Dendritic cell treated with granulocyte-macrophage colony-stimulating factor and Interleukin-4, amounts not matched to agents 40 ng/mL and 50 ng/mL, for 4 days (primary cell): ENCODE results near the gene SHTN1.

ENCODE experiments used
- H3K27ac Mint-ChIP-seq: one replicate; pipeline ENCODE4 v1.8.0; 2022; ENCODE audit warnings: mild to moderate bottlenecking, mixed read lengths
- H3K27me3 Mint-ChIP-seq: one replicate; pipeline ENCODE4 v1.8.0; 2022; ENCODE audit warnings: mild to moderate bottlenecking, mixed read lengths
- H3K36me3 Mint-ChIP-seq: one replicate; pipeline ENCODE4 v1.8.0; 2022; ENCODE audit warnings: low read depth, mixed read lengths
- H3K4me1 Mint-ChIP-seq: one replicate; pipeline ENCODE4 v1.8.0; 2022; ENCODE audit warnings: low read depth, mixed read lengths
- H3K4me3 Mint-ChIP-seq: one replicate; pipeline ENCODE4 v1.8.0; 2022; ENCODE audit warnings: mild to moderate bottlenecking, moderate library complexity, mixed read lengths
- H3K9me3 Mint-ChIP-seq: one replicate; pipeline ENCODE4 v1.8.0; 2022; ENCODE audit warnings: mixed read lengths
- intact Hi-C: fragments of 100-400 bp; cut with micrococcal nuclease; formaldehyde crosslinking; loops from one replicate; pipeline ENCODE4 v1.15.0; 2022

Gene SHTN1

DNA sequence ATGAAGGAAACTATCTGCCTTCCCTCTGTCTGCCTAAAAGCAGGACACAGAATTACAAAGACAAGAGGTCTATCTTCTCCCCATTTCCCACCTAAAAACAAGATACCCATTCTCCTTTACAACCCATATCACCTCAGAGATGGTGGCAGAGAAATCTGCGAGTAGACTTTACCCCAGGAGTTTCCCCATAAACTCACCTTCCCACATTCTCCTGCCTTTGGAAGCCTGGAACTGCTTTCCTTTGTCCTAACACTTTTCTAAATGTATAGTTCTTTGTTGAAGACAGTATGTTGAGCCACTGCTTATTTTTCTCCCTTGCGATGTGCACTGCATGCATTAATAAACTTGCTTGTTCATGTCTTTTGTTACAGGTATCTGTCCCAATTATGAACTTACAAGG lies 8.0 kb downstream of the SHTN1 start:
- Mint-ChIP-seq H3K4me3 (no peak overlapping the region), H3K4me1 (peaks cover 38% of the 10 kb centered on the region), H3K36me3 (peaks cover 8% of the 10 kb centered on the region), H3K27ac (peak overlapping the region; percentile 13), H3K27me3 (no peaks in the 10 kb centered on the region), H3K9me3 (no peaks in the 10 kb centered on the region)
- intact Hi-C loops: no loop called here

DNA sequence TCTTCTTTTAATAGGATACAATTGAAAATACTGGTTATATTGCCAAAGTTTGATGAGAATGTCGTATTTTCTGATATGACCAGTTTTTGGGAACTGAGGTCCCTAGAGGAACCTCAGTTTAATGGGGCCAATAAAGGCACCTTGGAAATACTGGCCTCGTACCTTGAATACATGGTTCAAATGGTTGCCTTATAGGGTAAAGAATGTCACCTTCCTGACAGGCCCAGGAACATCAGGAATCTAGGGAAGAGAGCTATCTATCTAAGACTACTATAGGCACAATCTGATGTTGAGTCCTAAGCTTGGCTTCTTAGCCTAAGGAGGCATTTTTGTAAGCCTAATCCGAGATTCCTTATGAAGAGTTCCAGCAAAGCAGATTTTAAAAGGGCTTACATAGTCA lies 9.3 kb downstream of the SHTN1 start:
- no peak overlapping the region for H3K27ac Mint-ChIP-seq
- H3K9me3 Mint-ChIP-seq: no peaks in the 10 kb centered on the region
- intact Hi-C loops: no loop called here
- no peak overlapping the region for H3K4me3 Mint-ChIP-seq
- peaks cover 26% of the 10 kb centered on the region for H3K4me1 Mint-ChIP-seq
- H3K27me3 Mint-ChIP-seq: no peaks in the 10 kb centered on the region
- peaks cover 22% of the 10 kb centered on the region for H3K36me3 Mint-ChIP-seq

DNA sequence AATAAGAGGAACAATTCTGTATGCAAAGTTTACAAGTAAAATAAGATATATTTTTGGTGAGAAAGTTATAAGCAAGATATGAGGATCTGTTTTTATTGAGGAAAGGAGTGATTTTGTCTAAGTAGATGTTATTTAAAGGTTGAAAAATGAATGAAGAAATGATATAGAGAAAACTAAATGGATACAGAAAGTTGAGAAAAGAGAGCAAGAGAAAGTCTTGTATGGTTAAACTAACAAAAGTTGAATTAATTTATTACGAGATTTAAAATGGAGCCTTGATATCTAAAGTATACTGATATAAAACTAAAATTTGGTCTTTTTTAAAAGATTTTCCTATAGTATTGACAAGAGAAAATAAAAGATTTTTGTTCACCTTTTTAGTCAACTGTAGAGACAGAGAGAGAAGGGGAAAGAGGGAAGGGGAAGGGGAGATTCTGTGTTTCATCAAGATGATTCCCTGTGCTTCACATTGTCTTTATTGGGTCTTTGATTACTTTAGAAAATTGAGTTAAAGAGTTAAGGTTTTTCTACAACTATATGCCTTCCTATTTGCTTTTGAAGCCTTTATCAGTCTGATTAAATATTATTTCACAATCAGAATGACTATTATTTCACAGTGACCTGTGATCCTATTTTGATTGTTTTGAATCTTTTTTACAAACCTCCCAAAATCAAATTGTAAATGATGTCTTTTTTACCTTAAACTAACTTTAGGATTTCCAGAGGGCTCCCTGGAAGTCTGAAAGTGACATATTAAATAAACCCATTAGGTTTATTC lies 10.7 kb downstream of the SHTN1 start:
- peaks cover 33% of the 10 kb centered on the region for H3K36me3 Mint-ChIP-seq

DNA sequence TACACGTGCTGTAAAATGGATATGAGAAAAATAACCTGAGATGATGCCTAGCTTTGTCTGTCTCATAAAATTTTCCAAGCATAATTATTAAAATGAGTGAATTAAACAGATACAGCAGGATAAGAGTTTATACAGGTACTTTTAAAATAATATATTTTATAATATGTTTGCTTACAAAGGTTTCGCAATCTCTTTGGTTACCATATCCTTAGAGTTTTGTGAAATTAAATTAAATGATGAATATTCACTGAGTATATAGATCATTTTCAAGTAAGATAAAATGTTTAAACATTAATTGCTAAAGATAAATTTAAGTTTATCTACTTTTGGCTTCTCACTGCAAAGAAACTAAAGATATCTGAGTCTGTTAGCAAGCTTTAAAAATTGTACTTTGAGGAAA lies 11.4 kb downstream of the SHTN1 start:
- Mint-ChIP-seq H3K27me3 (no peaks in the 10 kb centered on the region), H3K27ac (no peak overlapping the region), H3K4me1 (peaks cover 25% of the 10 kb centered on the region), H3K9me3 (no peaks in the 10 kb centered on the region), H3K4me3 (no peak overlapping the region), H3K36me3 (peaks cover 34% of the 10 kb centered on the region)
- intact Hi-C loops: no loop called here

More for the DNA sequence above, 10.7 kb downstream of the SHTN1 start:
- no peaks in the 10 kb centered on the region for H3K27me3 Mint-ChIP-seq
- no peak overlapping the region for H3K4me3 Mint-ChIP-seq
- no peaks in the 10 kb centered on the region for H3K9me3 Mint-ChIP-seq
- H3K27ac Mint-ChIP-seq: no peak overlapping the region
- intact Hi-C loops: no loop called here
- peaks cover 24% of the 10 kb centered on the region for H3K4me1 Mint-ChIP-seq

DNA sequence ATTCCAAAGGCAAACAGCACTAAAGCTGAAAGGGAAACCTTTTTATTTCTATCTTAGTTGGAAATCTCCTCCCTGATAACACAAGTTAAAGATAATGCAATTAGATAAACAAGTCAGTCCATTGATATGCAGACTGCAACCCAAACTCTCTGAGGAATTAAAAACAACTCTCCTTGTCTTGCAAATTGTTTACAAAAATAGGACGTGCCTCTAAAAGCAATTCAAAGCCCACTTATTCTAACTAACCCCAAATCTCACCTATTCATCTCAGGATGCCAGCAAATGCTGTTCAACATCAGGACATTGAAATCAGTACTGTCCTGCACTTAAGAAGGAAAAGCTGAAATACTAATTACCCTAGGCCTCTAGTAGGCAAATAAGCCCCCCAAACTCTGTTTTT lies 12.8 kb downstream of the SHTN1 start:
- H3K36me3 Mint-ChIP-seq: peaks cover 27% of the 10 kb centered on the region
- no peaks in the 10 kb centered on the region for H3K27me3 Mint-ChIP-seq
- intact Hi-C loops: no loop called here
- no peaks in the 10 kb centered on the region for H3K9me3 Mint-ChIP-seq
- H3K4me3 Mint-ChIP-seq: no peak overlapping the region
- H3K27ac Mint-ChIP-seq: no peak overlapping the region
- peaks cover 17% of the 10 kb centered on the region for H3K4me1 Mint-ChIP-seq

DNA sequence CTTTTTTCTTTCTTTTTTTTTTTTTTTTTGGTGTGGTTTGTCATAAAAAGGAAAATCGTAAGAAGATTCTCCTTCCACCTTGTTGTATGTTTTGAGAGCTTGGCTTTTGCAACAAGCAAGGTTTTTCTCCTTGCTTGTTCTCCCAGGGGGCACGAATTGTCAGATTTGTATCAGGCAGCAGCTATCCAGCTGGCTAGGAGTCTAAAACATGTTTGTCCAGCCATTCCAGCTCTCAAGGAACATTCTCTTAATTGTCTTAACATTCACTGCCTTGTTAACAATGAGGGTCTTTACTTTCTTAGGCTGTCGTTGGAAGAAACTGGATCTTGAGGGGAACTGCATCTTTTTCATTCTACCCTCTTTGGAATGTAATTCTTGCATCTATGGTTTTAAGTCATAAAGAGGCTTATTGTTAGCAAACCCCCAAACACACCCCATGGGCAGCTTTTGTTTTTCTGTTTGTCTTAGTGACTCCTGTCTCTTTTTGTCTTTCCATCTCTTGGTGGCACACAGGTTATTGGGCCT lies 14.6 kb downstream of the SHTN1 start:
- no peaks in the 10 kb centered on the region for H3K9me3 Mint-ChIP-seq
- no peaks in the 10 kb centered on the region for H3K27me3 Mint-ChIP-seq
- intact Hi-C loops: no loop called here
- H3K36me3 Mint-ChIP-seq: peaks cover 27% of the 10 kb centered on the region
- no peak overlapping the region for H3K27ac Mint-ChIP-seq
- peaks cover 7% of the 10 kb centered on the region for H3K4me1 Mint-ChIP-seq
- no peak overlapping the region for H3K4me3 Mint-ChIP-seq

DNA sequence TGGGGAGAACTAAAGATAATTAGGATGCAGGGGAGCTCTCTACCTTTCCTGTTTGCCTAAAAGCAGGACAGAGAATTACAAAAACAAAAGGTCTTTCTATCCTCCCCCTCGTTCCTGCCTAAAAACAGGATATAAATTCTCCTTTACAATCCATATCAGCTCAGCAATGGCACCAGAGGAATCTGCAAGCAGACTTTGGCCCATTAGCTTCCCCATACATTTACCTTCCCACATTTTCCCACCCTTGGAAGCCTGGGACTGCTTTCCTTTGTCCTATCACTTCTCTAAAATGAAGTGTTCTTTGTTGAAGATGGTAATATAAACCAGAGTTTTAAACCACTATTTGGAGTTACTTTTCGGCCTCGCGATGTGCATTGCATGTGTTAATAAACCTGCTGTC lies 15.5 kb downstream of the SHTN1 start:
- no peaks in the 10 kb centered on the region for H3K9me3 Mint-ChIP-seq
- H3K27me3 Mint-ChIP-seq: no peaks in the 10 kb centered on the region
- peaks cover 27% of the 10 kb centered on the region for H3K36me3 Mint-ChIP-seq
- peaks cover 15% of the 10 kb centered on the region for H3K4me1 Mint-ChIP-seq
- H3K27ac Mint-ChIP-seq: no peak overlapping the region
- no peak overlapping the region for H3K4me3 Mint-ChIP-seq
- intact Hi-C loops: no loop called here

DNA sequence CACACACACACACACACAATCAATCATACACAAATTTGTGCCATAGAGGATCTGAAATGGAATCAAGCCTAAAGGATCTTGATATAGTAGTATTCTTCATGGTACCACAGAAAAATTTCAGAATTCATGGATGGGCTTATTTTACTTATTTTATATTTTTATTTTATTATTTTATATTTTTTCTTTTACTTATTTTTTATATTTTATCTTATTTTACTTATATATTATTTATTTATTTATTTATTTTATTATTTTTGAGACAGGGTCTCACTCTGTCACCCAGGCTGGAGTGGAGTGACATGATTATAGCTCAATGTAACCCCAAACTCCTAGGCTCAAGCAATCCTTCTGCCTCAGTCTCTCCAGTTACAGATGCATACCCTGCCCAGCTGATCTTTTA lies 16.7 kb downstream of the SHTN1 start:
- Mint-ChIP-seq H3K4me3 (no peak overlapping the region), H3K27ac (no peak overlapping the region), H3K27me3 (no peaks in the 10 kb centered on the region), H3K36me3 (peaks cover 27% of the 10 kb centered on the region), H3K4me1 (peaks cover 18% of the 10 kb centered on the region), H3K9me3 (no peaks in the 10 kb centered on the region)
- intact Hi-C loops: loop anchor here (1.0 kb wide), 1 partner anchor 8 kb away; no protein-coding TSS in a partner anchor

DNA sequence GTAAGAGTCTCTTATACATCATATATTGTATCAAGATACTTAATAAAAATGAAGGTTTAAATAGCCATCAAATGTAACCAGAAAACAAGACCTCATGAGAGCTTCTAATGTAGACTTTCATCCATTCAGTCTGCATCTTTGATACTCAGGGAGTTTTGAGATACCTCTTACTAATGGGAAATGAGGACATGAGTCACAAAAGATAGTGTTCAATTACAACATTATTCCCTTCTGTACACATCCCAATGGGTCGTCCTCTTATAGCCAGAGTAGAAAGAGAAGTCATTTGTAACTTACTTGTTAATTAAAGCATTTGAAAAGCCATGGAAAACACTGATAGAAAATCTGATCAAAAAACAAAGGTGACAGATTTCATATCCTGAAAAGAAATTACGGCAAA lies 19.4 kb downstream of the SHTN1 start:
- Mint-ChIP-seq H3K4me3 (no peak overlapping the region), H3K27me3 (no peaks in the 10 kb centered on the region), H3K27ac (no peak overlapping the region), H3K4me1 (peaks cover 18% of the 10 kb centered on the region), H3K36me3 (peaks cover 23% of the 10 kb centered on the region), H3K9me3 (no peaks in the 10 kb centered on the region)
- intact Hi-C loops: no loop called here

DNA sequence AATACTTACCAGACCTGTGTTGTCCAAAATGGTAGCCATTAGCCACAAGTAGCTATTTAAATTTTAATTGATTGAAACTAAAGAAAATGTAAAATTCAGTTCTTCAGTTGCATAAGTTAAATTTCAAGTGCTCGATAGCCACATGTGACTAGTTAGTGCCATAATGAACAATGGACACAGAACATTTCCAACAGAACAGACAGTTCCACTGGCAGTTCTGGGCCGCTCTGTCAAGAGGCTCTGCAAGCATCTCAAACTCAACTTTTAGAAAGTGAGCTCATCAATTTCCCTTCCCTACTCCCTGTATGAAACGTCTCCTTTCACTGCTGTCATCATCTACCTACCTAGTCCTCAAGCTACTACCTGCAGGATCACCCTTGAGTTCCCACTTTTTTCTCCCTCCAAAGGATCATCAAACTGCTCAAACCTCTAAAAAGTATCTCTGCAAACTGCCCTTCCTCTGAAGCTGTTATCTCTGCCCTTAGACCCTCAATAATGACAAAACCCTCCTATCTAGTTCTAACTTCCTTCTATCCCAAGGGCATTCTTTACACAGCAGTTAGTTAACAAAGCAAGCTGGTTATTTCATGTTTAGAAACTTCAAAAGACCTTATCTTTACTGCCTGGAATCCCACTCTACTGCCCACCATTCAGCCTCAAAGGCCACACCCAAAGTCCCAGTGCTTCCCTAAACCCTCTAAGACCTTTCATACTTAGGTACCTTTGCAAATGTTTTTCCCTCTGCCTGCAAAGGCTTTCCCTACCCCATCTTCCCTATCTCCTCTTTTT lies 20.6 kb downstream of the SHTN1 start:
- Mint-ChIP-seq H3K9me3 (no peaks in the 10 kb centered on the region), H3K36me3 (peaks cover 13% of the 10 kb centered on the region)
- intact Hi-C loops: no loop called here

DNA sequence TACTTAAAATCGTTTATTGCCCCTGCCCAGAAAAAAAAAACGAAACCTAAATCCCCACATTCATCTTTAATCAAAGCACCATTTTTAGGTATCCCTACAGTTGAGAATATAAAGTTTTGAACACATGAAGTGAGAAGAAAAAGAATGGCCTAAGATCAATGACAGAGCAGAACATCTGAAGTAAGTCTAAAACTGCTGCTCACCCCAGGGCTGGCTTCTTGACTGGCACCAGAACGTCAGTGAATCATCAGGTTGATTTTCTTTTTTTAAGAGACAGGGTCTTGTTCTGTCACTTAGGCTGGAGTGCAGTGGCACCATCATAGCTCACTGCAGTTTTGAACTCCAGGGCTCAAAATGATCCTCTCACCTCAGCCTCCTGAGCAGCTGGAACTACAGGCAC lies 24.9 kb downstream of the SHTN1 start:
- Mint-ChIP-seq H3K4me3 (no peak overlapping the region), H3K9me3 (no peaks in the 10 kb centered on the region), H3K36me3 (peaks cover 41% of the 10 kb centered on the region), H3K27me3 (no peaks in the 10 kb centered on the region), H3K4me1 (peaks cover 24% of the 10 kb centered on the region), H3K27ac (no peak overlapping the region)
- intact Hi-C loops: loop anchor here (1.0 kb wide), 1 partner anchor 8 kb away; no protein-coding TSS in a partner anchor

More for the DNA sequence above, 20.6 kb downstream of the SHTN1 start:
- H3K4me3 Mint-ChIP-seq: no peak overlapping the region
- peak overlapping the region; percentile 11 for H3K27ac Mint-ChIP-seq
- H3K27me3 Mint-ChIP-seq: no peaks in the 10 kb centered on the region
- peaks cover 14% of the 10 kb centered on the region for H3K4me1 Mint-ChIP-seq

DNA sequence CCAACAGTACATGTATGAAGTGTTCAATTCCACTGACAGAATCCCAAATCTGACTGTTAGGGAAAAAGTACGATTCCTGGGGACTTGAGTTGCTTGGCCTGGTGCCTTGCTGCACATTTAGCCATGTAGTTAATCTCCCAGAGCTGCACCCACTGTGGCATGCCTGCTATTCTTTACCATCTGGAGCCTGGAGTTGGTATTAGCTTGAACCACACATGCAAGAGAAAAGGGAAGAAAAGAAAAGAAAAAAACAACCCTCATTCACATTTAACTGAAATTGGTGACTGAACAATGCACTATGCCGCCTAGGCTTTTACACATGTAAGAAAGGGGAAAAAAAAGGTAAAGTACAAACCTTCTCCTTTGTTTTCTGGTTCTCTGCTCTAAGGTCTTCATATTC lies 26.1 kb downstream of the SHTN1 start:
- Mint-ChIP-seq H3K27ac (no peak overlapping the region), H3K4me3 (no peak overlapping the region), H3K9me3 (no peaks in the 10 kb centered on the region), H3K27me3 (no peaks in the 10 kb centered on the region), H3K4me1 (peaks cover 15% of the 10 kb centered on the region), H3K36me3 (peaks cover 51% of the 10 kb centered on the region)
- intact Hi-C loops: no loop called here

DNA sequence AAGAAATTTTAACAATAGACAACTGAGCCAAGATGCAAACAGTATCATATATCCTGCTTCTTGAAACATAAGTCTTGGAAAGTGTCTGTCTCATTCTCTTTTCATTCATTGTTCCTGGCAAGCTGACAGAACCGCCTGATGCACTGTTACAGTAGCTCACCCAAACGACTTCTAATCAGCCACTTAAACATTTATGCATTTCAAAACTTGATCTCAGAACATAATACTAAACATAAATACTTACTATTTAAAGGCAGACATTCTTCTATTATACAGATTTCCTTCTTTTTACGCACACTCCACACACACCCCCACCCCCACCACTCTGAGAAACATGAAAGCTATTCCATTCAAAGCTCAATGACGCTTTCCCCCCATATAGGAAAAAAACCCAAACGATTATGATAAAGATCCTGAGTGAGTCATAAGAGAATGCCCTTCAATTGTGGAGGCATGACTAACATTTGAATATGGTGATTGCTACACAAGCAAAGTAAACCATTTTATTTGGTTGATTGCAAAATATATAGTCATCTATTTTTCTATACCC lies 30.5 kb downstream of the SHTN1 start:
- Mint-ChIP-seq H3K27me3 (no peaks in the 10 kb centered on the region), H3K9me3 (no peaks in the 10 kb centered on the region), H3K4me1 (peaks cover 15% of the 10 kb centered on the region), H3K27ac (no peak overlapping the region), H3K4me3 (no peak overlapping the region), H3K36me3 (peaks cover 43% of the 10 kb centered on the region)
- intact Hi-C loops: no loop called here

DNA sequence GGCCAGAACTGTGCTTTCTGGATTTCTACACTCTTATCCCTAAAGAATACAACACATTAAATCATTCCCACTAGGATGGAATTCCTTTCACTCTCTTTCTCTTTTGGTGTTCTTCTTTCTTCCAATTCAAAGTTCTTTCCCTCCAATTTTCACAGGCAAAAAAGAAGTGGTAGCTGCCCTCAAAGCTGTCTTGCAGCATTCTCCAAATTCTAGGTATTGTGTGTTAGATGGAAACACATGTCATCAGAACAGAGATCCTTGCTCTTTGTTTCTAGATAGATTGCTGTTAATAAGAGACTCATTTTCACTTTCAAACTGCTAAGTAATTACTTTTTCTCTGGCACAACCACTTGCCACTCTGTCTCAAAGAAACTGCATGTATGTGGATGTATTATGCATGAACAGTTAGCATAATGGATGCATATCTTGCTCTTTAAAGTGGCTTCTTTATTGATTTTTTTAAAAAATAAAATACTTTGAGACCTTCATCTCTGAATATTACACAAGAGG lies 31.0 kb downstream of the SHTN1 start:
- no peaks in the 10 kb centered on the region for H3K9me3 Mint-ChIP-seq
- no peak overlapping the region for H3K27ac Mint-ChIP-seq
- peaks cover 15% of the 10 kb centered on the region for H3K4me1 Mint-ChIP-seq
- H3K27me3 Mint-ChIP-seq: no peaks in the 10 kb centered on the region
- intact Hi-C loops: no loop called here
- no peak overlapping the region for H3K4me3 Mint-ChIP-seq
- H3K36me3 Mint-ChIP-seq: peaks cover 49% of the 10 kb centered on the region
